Dermis blood vessel endothelial cell (primary cell): ENCODE data around the gene PAXX. TPM values are rescaled to one million over a fixed set of nuclear protein-coding genes. Genes with fewer than 3 reads are reported as not detected.

Experiments
- DNase-seq: peaks from one replicate; pipeline ENCODE4 v3.0.0; 2010
- total RNA-seq: library from RNA; depleted of rRNA; stranded (reverse); fragments of >200 nt; gene quantifications from 2 replicates; pipeline ENCODE4 v1.2.3, GENCODE V29; 2014

The PAXX gene, protein sequence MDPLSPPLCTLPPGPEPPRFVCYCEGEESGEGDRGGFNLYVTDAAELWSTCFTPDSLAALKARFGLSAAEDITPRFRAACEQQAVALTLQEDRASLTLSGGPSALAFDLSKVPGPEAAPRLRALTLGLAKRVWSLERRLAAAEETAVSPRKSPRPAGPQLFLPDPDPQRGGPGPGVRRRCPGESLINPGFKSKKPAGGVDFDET
- total RNA-seq: 13.5 and 17.9 TPM in 2 replicates

DNA sequence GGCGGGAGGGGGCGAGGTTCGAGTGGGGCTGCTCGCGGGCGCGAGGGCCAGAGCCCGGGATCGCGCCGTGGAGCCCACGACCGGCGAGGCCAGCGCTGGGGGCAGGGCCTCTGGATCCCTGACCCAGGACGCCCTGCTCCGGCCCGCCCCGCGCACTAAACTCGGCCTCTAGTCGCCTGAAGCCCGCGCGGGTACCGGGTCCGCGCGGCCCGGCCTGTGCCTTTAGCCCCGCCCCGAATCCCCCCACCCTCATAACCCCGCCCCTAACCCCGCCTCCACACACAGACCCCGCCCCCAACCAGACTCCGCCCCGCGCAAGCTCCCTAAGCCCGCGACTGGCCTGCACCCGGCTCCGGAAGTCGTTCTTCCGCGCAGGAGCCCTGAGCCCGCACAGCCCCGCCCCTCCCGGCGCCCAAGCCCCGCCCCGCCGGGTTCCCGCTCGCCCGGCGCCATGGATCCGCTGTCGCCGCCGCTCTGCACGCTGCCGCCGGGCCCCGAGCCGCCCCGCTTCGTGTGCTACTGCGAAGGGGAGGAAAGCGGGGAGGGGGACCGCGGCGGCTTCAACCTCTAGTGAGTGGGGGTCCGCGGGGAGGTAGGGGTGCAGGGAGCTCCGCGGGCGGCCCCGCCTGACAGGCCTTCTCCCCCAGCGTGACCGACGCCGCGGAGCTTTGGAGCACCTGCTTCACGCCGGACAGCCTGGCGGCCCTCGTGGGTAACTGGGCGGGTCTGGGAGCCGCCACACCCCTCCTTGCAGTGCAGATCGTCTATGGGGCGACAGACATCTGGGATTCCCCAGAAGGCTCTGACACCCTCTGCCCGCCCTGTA, at the start of gene PAXX:
TSS of gene PAXX (plus strand) at position 430 of the 826 bp plus-strand sequence. CDS start at position 452, 22 bp downstream.
- DNase-seq: peak; percentile 93

DNA sequence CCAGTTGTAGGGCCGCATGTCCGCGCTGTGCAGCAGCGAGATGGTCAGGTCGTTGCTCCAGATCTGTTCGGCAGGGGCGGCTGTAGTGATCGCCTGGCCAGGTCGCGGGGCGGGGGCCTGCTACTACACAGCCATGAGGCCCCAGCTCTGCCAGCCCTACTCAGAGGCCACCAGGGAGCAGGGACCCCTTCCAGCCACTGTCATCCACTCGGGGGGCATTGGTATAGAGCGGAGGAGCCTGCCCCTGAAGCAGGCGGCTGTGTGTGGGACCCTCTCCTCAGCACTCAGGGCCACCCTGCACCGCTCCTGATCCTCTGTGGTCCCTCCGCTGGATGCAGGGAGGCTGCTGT, 49.4 kb upstream of the PAXX start:
- DNase-seq: no peak

DNA sequence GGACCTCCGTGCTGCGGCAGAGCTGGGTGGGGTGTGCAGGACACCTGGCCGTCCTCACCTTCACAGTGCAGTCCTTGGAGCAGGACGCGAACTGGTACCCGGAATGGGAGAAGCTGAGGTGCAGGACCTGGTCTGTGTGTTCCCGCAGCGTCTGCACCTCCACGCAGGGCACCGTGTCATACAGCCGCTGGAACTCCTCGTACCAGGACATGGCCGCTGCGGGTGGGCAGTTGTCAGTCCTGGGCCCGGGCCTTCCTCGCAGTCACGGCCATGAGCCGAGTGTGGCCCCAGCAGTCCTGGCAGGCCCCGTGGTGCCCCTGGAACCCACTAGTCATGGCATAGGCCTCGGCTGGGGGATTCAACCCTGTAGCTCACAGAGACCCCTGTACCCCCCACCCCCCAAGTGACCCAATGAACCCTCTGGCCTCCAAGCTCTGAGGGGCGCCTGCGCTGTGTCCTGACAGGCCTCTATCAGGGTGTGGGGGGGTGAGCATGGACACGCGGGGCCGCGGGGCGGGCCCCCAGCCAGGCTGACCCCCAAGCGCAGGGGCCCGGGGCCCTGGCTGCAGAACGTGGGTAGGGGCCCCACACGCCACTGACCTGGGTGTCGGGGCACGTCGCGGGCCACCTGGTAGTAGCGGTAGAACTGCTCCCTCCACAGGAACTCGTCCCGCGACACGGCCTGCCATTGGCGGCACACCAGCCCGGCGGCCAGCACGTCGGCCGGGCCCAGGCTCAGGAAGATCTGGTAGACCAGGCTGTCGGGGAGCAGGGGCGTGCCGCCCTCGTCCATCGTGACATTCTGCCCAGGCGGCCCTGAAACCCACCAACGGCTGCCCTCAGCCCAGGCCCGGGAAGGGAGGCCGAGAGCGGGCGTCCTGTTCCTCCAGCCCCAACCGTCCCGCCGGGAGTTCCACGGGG, 48.7 kb upstream of the PAXX start:
- peak; percentile 59 for DNase-seq

DNA sequence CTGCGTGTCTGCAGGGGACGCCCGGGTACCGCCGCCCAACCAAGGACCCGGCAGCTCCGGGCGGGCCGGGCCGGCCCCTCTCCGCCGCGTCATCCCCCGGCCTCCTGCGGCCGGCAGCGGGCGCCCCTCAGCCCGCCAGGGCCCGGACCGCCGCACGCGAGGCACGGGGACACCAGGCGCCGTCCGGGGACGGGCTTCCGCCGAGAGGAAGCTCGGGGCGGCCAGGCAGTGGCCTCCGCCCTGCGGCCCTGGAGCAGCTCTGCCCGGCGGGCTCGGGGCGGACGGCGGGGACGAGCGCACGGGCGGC, 48.1 kb upstream of the PAXX start:
- DNase-seq: peak; percentile 72

DNA sequence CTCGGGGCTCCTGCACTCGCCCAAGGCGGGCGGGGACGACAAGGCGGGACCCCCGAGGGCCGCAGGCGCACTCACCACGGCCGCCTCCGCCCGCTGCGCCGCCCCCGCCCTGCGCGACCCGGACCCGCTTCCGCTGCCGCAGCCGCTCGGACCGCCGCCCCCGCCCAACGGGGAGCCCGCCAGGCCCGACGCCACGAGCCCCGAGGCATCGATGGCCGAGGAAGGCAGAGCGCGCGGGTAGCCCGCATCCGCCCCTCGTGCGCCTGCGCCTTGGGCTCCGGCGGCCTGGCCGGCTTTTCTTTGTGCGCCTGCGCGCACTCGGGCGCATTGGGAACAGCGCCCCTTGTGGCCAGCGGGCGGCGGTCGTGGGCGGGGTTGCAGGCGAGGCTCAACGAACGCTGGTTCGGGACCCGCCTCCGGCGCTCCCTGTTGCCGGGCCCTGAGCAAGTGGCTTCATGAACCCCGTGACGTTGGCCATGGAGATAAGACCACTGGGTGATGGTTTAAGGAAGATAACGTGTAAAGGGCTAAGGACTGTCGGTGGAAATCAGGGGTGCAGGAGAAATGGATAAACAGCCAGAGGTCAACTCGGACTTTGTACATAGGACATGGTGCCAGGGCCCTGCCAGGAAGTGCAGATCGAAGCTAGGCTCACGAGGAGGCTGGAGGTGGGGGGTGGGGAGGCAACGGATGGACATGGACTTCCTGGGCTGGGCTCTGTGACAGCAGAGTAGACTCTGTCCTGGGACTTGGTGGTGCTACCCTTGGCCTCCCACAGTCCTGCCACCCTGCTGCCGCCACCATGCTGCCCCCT, 47.5 kb upstream of the PAXX start, which contains the start of the genes C8G and FBXW5:
TSS of gene C8G (plus strand) at position 725 of the 814 bp plus-strand sequence. CDS start at position 803, 78 bp downstream.
TSS of gene FBXW5 (minus strand) at position 220 of the 814 bp plus-strand sequence. CDS start 655 bp downstream, outside the sequence.
- peak; percentile 95 for DNase-seq

DNA sequence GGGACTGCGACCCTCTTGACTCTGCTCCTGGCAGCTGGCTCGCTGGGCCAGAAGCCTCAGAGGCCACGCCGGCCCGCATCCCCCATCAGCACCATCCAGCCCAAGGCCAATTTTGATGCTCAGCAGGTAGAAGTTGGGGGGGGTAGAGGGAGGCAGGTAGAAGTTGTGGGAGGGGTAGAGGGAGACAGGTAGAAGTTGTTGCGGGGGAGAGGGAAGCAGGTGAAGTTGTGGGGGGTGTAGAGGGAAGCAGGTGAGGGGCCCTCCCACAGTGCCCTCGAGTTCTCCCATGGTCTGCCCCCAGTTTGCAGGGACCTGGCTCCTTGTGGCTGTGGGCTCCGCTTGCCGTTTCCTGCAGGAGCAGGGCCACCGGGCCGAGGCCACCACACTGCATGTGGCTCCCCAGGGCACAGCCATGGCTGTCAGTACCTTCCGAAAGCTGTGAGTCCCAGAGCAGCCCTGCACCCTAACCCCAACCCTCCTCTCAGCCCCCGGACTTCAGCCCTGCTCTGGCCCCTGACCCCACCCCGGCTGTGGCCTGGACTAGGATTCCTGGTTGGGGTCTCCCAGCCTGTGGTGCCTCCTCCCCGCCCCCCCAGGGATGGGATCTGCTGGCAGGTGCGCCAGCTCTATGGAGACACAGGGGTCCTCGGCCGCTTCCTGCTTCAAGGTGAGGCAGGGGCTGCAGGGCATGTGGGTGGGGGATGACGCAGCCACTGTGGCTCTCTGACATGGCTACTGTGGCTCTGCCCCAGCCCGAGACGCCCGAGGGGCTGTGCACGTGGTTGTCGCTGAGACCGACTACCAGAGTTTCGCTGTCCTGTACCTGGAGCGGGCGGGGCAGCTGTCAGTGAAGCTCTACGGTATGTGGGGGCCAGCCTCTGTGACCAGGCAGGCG, 46.6 kb upstream of the PAXX start:
- no peak for DNase-seq

DNA sequence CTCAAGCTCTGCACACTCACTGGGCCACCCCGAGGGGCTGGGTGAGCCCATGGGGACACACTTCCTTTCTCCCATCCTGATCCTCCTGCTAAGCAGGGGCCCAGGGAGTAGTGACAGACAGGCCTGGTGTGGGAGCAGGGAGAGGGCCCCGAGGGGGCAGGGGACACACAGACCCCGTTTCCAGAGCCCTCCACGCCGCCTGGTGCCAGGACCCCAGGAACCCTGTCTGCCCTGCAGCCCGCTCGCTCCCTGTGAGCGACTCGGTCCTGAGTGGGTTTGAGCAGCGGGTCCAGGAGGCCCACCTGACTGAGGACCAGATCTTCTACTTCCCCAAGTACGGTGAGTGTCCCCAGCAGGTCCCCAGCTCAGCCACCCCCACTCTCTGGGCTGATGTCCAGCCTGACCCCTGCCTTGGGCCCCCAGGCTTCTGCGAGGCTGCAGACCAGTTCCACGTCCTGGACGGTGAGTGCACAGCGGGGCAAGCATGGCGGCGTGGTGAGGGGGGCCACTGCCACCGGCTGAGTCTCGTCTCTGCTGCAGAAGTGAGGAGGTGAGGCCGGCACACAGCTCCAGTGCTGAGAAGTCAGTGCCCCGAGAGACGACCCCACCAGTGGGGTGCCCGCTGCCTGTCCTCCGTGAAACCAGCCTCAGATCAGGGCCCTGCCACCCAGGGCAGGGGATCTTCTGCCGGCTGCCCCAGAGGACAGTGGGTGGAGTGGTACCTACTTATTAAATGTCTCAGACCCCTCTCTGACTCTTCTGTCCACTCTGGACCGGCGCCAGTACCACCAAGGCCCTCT, 45.8 kb upstream of the PAXX start:
- no peak for DNase-seq

DNA sequence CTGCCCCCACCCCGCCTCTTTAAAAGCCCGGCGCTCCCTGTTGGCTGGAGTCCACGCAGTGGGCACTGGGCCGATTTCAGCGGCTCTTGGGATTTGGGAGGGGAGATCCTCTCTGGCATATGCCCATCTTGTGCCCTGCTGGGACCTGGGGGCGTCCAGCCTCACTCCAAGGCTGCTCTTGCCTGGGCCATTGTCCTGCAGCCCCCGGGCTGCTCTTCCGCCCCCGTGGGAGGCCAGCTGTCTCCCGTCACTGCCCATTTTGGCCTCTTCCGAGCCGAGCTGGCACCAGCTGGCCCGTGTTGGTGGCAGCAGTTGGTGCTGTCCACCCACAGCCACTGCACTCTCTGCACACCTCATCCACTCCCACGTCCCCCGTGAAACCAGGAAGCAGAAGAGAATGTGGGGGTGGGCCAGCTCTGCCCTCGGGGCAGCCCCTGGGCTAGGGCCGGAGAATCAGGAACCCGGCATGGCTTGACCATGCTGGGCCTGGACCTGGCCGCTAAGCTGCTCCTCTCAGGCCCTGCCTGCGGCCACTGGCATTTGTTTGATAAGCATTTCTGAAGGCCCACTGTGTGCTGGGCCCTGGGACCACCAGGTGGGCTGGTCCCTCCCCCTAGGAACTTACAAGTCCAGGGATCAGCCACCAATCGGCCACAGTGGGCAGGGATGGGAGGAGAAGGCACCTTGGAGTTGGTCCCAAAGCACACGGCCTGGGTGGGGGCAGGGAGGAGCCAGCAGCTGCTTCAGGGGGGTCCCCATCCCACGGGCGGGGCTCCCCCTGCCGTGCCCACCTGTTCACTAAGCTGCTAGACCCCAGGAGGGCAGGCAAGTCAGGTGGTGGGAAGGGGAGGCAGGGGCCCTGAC, 45.0 kb upstream of the PAXX start:
- DNase-seq: no peak

DNA sequence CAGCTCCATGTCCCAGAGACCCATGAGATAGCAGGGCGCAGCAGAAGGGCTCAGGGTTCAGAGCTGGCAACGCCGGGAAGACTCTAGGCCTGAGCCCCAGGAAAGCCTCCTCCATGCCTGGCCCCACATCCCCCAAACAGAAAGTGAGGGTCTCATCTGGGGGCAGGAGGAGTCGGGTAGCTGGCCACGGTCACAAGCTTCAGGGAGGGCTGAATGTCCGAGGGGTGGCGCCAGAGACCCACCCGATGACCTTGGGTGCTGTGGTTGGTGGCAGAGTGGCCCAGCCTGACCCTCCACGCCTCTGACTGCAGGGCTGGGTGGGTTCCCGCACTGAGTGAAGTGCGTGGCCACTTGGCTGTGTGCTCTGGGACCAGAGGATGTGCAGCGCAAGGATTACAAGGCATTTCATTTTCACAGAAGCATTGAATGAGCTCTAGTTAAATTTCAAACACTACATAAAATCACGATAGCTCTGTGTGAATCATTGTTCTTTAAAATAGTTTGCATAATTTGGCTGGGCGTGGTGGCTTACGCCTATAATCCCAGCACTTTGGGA, 44.2 kb upstream of the PAXX start:
- DNase-seq: peak; percentile 63

DNA sequence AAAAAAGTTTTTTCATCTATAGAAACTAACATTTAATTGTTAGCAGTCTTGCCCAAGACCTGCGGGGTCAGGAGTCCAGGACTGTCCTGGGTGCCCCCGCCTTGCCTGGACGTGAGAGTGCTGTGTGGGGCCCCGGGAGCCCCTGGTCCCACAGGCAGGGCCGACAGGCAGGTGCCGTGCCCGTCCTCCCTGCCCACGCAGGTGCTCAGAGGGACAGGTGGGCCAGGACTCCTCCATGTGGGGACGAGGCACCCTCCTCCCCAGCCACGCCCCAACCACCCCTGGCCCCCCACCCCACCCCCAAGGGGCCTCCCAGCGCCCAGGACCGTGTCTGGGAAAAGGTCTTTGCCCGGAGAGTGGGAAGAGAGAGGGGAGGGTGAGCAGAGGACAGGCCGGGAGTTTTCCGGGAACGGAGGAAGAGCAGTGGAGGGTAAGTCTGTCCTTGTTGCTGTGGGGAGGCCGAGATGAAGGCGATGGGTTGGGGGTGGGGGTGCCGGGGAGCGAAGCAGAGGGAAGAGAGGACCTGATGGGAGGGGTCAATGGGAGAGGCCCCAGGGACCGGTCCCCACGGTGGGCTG, 42.9 kb upstream of the PAXX start:
- no peak for DNase-seq

DNA sequence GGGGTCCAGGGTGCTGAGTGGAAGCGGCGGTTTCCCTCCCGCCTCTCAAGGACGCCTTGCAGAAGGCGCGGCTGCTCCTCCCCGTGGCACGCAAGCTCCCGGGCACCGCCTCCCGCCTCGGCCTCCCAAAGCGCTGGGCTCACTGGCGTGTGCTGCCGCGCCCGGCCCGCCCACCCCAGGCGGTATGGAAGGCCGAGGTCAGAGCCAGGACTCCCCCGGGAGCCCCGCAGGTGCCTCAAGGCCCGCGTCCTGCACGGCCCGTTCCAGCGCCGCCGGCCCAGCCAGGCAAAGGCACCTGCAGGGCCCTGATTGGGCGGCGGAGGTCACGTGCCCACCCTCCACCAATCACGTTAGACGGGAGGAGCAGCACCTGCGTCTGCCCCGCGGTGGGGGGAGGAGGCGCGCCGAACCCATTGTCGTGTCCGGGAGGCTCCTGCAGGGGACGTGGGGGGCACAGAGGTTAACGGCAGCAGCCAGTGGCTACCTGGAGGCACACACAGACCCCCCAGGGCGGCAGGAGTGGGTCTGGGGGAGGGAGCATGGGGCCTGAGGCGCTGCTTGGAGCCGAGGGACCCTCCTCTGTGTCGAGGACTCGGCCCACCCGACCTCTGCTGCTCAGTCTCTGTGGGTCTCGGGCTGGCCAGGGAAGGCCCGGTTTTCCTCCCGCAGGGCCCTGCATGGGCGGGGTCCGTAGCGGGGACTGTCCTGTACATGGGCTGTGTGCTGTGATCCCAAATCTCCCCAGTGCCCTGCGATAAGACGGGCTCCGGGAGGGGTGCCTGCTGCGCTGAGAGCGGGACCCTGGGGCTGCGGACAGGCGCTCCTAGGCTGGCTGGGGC, 42.2 kb upstream of the PAXX start:
- DNase-seq: peak; percentile 93

DNA sequence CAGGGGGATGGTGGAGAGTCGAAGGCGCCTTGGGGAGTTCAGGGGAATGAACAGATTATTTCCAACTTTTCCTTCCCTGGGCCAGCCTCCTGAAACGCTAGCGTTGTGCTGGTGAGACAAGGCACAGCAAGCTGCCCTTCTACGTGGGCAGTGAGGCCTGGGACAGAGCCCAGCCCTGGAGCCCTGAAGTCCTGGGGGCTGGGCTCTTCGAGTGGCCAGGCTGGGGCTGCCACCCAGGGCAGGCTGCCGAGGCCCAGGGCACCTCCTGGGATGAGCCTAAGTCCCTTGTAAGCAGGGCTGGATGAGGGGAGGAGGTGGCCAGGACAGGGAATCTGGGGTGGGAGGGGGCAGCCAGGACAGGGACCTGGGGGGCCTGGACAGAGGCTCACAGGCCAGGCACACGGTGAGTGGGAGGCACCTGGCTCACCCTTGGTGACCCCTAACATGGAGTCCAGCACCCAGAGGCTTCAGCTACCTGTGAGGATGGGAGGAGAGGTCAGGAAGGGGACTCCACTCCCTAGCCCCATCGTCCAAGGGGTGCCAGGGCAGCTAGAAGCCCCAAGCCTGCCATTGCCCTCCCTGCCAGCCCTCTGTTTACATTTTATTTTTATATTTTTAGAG, 41.5 kb upstream of the PAXX start:
- peak; percentile 24 for DNase-seq

DNA sequence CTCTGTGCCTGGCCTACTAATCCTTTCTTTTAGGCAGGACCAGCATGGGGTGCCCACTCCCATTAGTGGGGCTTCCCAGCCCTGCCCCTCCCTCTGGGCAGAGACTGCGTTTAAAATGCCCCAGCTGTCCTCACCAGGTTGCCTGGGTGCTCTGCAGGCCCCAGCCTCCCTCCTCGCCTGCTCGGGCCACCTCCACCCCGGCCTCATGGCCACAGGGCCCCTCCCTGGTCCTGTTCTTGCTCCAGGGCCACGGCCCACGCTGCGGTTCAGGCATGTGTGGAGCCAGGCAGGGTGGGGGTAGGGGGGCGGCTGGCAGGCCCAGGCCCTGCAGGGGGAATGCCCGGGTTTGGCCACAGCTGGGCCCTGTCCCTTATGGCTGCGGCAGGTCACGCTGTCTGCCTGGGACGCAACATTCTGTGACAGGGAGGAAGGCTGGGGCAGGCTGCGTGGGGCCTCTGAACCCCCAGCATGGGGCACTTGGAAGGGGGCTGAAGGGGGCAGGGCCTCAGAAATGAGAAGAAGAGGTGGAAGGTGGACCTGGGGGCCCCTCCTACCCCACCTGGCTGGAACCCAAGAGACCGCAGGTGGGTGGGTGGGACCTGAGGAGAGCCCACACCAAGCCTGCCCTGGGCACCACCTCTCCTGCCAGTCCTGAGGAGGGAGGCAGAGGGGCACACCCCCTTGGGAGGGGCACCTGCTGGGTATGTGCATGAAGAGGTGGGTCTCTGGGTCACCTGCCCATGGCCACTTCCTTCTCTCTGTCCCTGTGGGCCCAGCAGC, 40.5 kb upstream of the PAXX start, which contains the start of gene LCN12:
TSS of gene LCN12 (plus strand) at position 733 of the 780 bp plus-strand sequence. CDS start 55 bp downstream, outside the sequence.
- DNase-seq: no peak

DNA sequence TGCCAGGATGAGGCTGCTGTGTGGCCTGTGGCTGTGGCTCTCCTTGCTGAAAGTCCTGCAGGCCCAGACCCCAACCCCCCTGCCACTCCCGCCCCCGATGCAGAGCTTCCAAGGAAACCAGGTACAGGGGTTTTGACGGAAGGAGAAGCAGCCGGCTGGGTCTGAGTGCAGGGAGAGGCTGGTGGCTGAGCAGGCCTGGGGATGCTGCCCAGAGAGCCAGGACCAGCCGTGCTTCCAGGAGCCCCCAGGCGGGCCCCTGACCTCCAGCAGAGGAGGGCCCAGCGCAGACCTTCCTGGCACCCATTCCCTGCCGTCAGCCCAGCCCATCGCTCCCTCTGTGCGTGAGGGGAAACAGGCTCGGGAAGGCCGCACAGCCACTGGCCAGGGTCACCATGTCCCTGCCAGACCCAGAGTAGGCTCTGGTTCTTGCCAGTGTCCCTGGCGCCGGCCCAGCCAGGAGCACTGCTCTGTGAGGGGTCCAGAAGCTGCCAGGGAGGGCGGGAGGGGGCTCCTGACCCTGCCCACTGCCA, 39.8 kb upstream of the PAXX start:
- no peak for DNase-seq

DNA sequence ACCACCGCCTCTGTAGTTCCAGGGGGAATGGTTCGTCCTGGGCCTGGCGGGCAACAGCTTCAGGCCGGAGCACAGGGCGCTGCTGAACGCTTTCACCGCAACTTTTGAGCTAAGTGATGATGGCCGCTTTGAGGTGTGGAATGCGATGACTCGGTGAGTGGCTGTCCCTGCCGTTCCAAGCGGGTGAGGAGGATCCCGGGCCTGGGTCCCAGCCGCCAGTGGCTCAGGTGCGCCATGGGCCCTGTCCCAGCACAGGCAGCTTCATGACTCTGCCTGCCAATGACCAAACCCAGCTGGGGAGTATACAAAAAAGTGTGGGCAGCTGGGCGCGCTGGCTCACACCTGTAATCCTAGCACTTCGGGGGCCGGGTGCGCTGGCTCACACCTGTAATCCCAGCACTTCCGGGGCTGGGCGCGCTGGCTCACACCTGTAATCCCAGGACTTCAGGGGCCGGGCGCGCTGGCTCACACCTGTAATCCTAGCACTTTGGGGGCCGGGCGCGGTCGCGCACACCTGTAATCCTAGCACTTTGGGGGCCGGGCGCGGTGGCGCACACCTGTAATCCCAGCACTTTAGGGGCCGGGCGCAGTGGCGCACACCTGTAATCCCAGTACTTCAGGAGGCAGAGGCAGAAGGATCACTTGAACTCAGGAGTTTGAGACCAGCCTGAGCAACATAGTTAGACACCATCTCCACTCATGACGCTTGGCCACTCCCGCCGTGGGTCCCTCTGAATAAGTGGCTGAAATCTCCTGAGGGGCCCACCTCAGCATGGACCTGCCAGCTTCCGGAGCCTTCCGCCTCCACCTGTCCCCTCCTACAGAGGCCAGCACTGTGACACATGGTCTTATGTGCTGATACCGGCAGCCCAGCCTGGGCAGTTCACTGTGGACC, 39.1 kb upstream of the PAXX start:
- no peak for DNase-seq
